ENCODE data around the gene VEZT. TPM values are rescaled to one million over a fixed set of nuclear protein-coding genes. Genes with fewer than 3 reads are reported as not detected.

Gene VEZT
- polyA plus RNA-seq, 3 donors = 17.2 to 27.7 (median 17.9) TPM

GRCh38 chr12:95241761-95242506, 24.3 kb downstream of the VEZT start:
- 85 to 98% (median 97%) methylated on average over 4 of the region's 4 CpGs for WGBS, 3 donors
- H3K27ac ChIP-seq (ENCODE audit: low read depth, low read length) = no peak overlapping the region

GRCh38 chr12:95243497-95244183, 26.0 kb downstream of the VEZT start:
- WGBS, 3 donors = 94 to 98% (median 98%) methylated on average over 4 of the region's 4 CpGs
- no peak overlapping the region for H3K27ac ChIP-seq (ENCODE audit: low read depth, low read length)

GRCh38 chr12:95244350-95244749, 26.7 kb downstream of the VEZT start:
- WGBS, 3 donors = 71 to 84% (median 84%) methylated on average over 3 of the region's 3 CpGs
- no peak overlapping the region for H3K27ac ChIP-seq (ENCODE audit: low read depth, low read length)

GRCh38 chr12:95248095-95248494, 30.5 kb downstream of the VEZT start:
- no peak overlapping the region for H3K27ac ChIP-seq (ENCODE audit: low read depth, low read length)

GRCh38 chr12:95248604-95249360, 31.2 kb downstream of the VEZT start:
- H3K27ac ChIP-seq (ENCODE audit: low read depth, low read length) = no peak overlapping the region
- WGBS, 3 donors = 75 to 85% (median 85%) methylated on average over 8 of the region's 8 CpGs

More at GRCh38 chr12:95248095-95248494, 30.5 kb downstream of the VEZT start:
- WGBS, 3 donors = 69 to 92% (median 89%) methylated on average over 1 of the region's 1 CpG

GRCh38 chr12:95253386-95253785, 35.8 kb downstream of the VEZT start:
- no peak overlapping the region for H3K27ac ChIP-seq (ENCODE audit: low read depth, low read length)

- 84 to 91% (median 89%) methylated on average over 3 of the region's 3 CpGs for WGBS, 3 donors
- no peak overlapping the region for H3K27ac ChIP-seq (ENCODE audit: low read depth, low read length)
Measured at GRCh38 chr12:95257541-95257940, 39.9 kb downstream of the VEZT start.

- no peak overlapping the region for H3K27ac ChIP-seq (ENCODE audit: low read depth, low read length)
- WGBS, 3 donors = 96 to 98% (median 96%) methylated on average over 2 of the region's 2 CpGs
Measured at GRCh38 chr12:95258151-95258550, 40.5 kb downstream of the VEZT start.

- no peak overlapping the region for H3K27ac ChIP-seq (ENCODE audit: low read depth, low read length)
- WGBS, 3 donors = 83 to 88% (median 87%) methylated on average over 2 of the region's 2 CpGs
Measured at GRCh38 chr12:95258803-95259202, 41.2 kb downstream of the VEZT start.

GRCh38 chr12:95259368-95259767, 41.8 kb downstream of the VEZT start:
- 43 to 87% (median 74%) methylated on average over 1 of the region's 1 CpG for WGBS, 3 donors

GRCh38 chr12:95261109-95261508, 43.5 kb downstream of the VEZT start:
- WGBS, 3 donors = 98 to 100% (median 99%) methylated on average over 4 of the region's 4 CpGs
- H3K27ac ChIP-seq (ENCODE audit: low read depth, low read length) = no peak overlapping the region

More at GRCh38 chr12:95259368-95259767, 41.8 kb downstream of the VEZT start:
- H3K27ac ChIP-seq (ENCODE audit: low read depth, low read length) = no peak overlapping the region

- 47 to 87% (median 57%) methylated on average over 3 of the region's 3 CpGs for WGBS, 3 donors
- no peak overlapping the region for H3K27ac ChIP-seq (ENCODE audit: low read depth, low read length)
Measured at GRCh38 chr12:95262808-95263207, 45.2 kb downstream of the VEZT start.

- no peak overlapping the region for H3K27ac ChIP-seq (ENCODE audit: low read depth, low read length)
- WGBS, 3 donors = 93 to 96% (median 93%) methylated on average over 2 of the region's 2 CpGs
Measured at GRCh38 chr12:95265765-95266164, 48.2 kb downstream of the VEZT start.

GRCh38 chr12:95266254-95266653, 48.6 kb downstream of the VEZT start:
- no peak overlapping the region for H3K27ac ChIP-seq (ENCODE audit: low read depth, low read length)
- WGBS, 3 donors = 88 to 95% (median 91%) methylated on average over 6 of the region's 6 CpGs

- WGBS, 3 donors = 57 to 71% (median 70%) methylated on average over 3 of the region's 3 CpGs
Measured at GRCh38 chr12:95269892-95270291, 52.3 kb downstream of the VEZT start.

GRCh38 chr12:95271465-95271864, 53.9 kb downstream of the VEZT start:
- 56 to 93% (median 93%) methylated on average over 2 of the region's 2 CpGs for WGBS, 3 donors
- H3K27ac ChIP-seq (ENCODE audit: low read depth, low read length) = no peak overlapping the region

More at GRCh38 chr12:95269892-95270291, 52.3 kb downstream of the VEZT start:
- no peak overlapping the region for H3K27ac ChIP-seq (ENCODE audit: low read depth, low read length)

GRCh38 chr12:95277139-95277538, 59.5 kb downstream of the VEZT start:
- no peak overlapping the region for H3K27ac ChIP-seq (ENCODE audit: low read depth, low read length)

GRCh38 chr12:95279856-95280255, 62.2 kb downstream of the VEZT start:
- no peak overlapping the region for H3K27ac ChIP-seq (ENCODE audit: low read depth, low read length)
- WGBS, 3 donors = 94 to 98% (median 96%) methylated on average over 4 of the region's 4 CpGs

More at GRCh38 chr12:95277139-95277538, 59.5 kb downstream of the VEZT start:
- WGBS, 3 donors = 64 to 87% (median 81%) methylated on average over 1 of the region's 1 CpG

GRCh38 chr12:95282266-95282665, 64.7 kb downstream of the VEZT start:
- no peak overlapping the region for H3K27ac ChIP-seq (ENCODE audit: low read depth, low read length)
- WGBS, 3 donors = 76 to 97% (median 97%) methylated on average over 6 of the region's 6 CpGs
